Measurements from ENCODE around the gene BAHCC1.

- TF ChIP-seq CTCF (IDR thresholded peaks at IDR 0.05) (no peak), POLR2A (IDR thresholded peaks at IDR 0.05) (no peak), POLR2AphosphoS5 (IDR thresholded peaks at IDR 0.05) (no peak)
These were observed 118.1 kb downstream of the BAHCC1 start for GRCh38 chr17:81513372-81513752.
